ENCODE data around the gene EPS8L3. TPM values are rescaled to one million over a fixed set of nuclear protein-coding genes. Genes with fewer than 3 reads are reported as not detected.

Gene EPS8L3
- total and polyA plus RNA-seq, 9 of the 15 experiments (the other 6 are each of a cell fraction or from before 2014, with no cell fraction given) = 0.09 to 0.42 (median 0.14) TPM; not detected in 5

- TF ChIP-seq NKRF (IDR thresholded peaks at IDR 0.05; ENCODE audit: borderline replicate concordance) (no peak), MYC (IDR thresholded peaks at IDR 0.05; ENCODE audit: low read depth, low read length) (peak; percentile 76), MYC (CRISPR knock-in tag; IDR thresholded peaks at IDR 0.05; ENCODE audit: borderline replicate concordance, low read depth) (no peak), LCOR (CRISPR knock-in tag; IDR thresholded peaks at IDR 0.05) (peak; percentile 57; the same call in 1 of the 2 replicates), MAX (CRISPR knock-in tag; IDR thresholded peaks at IDR 0.05) (peak; percentile 93), ZNF232 (CRISPR knock-in tag; IDR thresholded peaks at IDR 0.05) (0 out of 2 replicates have a peak, but pooled peaks have one; percentile 73), JUND (IDR thresholded peaks at IDR 0.05; ENCODE audit: borderline replicate concordance, low read depth, low read length) (peak; percentile 68), JUND (tag; IDR thresholded peaks at IDR 0.05; ENCODE audit: borderline replicate concordance, low read depth, low read length) (peak; percentile 49; the same call in 1 of the 3 replicates), NBN (IDR thresholded peaks at IDR 0.05; ENCODE audit: low read depth) (0 out of 2 replicates have a peak, but pooled peaks have one; percentile 39), DEAF1 (CRISPR knock-in tag; IDR thresholded peaks at IDR 0.05) (peak; percentile 99), TCF3 (CRISPR knock-in tag; IDR thresholded peaks at IDR 0.05) (no peak), GABPB1 (CRISPR knock-in tag; IDR thresholded peaks at IDR 0.05) (peak; percentile 68; the same call in 1 of the 2 replicates), MNT (conservative IDR thresholded peaks at IDR 0.05) (peak in 1 of 2 experiments; percentile 59; a peak in 2 of 4 replicates), SMAD3 (CRISPR knock-in tag; conservative IDR thresholded peaks at IDR 0.05) (0 out of 2 replicates have a peak, but pooled peaks have one; percentile 48), MTA3 (IDR thresholded peaks at IDR 0.05; ENCODE audit: borderline replicate concordance) (peak; percentile 41; the same call in 1 of the 2 replicates)
Observed at GRCh38 chr1:109773203-109773899, 9.6 kb upstream of the EPS8L3 start (continued).
